Activated naive CD8-positive, alpha-beta T cell treated with anti-CD3 and anti-CD28 coated beads, Interleukin-2, amount 50 U/mL, for 24 hours (primary cell): ENCODE results near the gene EPS8L3.
"Not testable (repeated sequence)": the region's sequence is repeated elsewhere in the genome, so short reads cannot be mapped to it uniquely, and the experiment has no call there.

ENCODE experiments used
- ATAC-seq: fragments of 150-1000 bp; cut with Tn5 transposase; one replicate; pipeline ENCODE4 v1.10.0; 2021
- DNase-seq: peaks from one replicate; pipeline ENCODE4 v3.0.0; 2021
- H3K27ac Mint-ChIP-seq: one replicate; pipeline ENCODE4 v1.8.0; 2021; ENCODE audit warnings: mild to moderate bottlenecking, mixed read lengths
- H3K27me3 Mint-ChIP-seq: one replicate; pipeline ENCODE4 v1.8.0; 2021; ENCODE audit warnings: mixed read lengths
- H3K36me3 Mint-ChIP-seq: one replicate; pipeline ENCODE4 v1.8.0; 2021; ENCODE audit warnings: low read depth, mixed read lengths
- H3K4me1 Mint-ChIP-seq: one replicate; pipeline ENCODE4 v1.8.0; 2021; ENCODE audit warnings: mixed read lengths
- H3K4me3 Mint-ChIP-seq: one replicate; pipeline ENCODE4 v1.8.0; 2021; ENCODE audit warnings: mild to moderate bottlenecking, moderate library complexity, mixed read lengths
- H3K9me3 Mint-ChIP-seq: one replicate; pipeline ENCODE4 v1.8.0; 2021; ENCODE audit warnings: mixed read lengths

The EPS8L3 gene

DNA sequence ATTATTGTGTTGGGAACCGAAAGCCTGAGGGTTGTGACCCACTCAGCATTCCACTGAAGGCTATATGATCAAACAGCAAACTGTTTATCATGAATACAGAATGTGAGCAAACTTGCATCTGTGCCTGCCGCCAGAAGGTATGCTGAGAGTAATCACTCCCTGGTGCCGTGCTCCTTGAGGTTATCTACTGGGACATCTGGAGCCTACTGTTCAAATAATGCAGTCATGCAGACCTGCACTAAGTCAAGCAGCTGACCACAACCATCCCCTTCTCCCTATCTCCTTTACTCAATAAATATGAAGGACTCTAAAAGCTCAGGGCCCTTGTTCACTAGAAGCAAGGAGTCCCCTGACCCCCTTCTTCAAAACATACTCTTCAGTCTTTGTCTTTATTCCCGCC lies 38.2 kb downstream of the EPS8L3 start:
- H3K9me3 Mint-ChIP-seq = no peaks in the 10 kb centered on the region
- H3K36me3 Mint-ChIP-seq = no peaks in the 10 kb centered on the region
- H3K4me1 Mint-ChIP-seq = no peaks in the 10 kb centered on the region
- DNase-seq (no peak), ATAC-seq (no peak)
- H3K27ac Mint-ChIP-seq = no peak overlapping the region
- H3K4me3 Mint-ChIP-seq = no peak overlapping the region
- peaks cover 3% of the 10 kb centered on the region for H3K27me3 Mint-ChIP-seq

DNA sequence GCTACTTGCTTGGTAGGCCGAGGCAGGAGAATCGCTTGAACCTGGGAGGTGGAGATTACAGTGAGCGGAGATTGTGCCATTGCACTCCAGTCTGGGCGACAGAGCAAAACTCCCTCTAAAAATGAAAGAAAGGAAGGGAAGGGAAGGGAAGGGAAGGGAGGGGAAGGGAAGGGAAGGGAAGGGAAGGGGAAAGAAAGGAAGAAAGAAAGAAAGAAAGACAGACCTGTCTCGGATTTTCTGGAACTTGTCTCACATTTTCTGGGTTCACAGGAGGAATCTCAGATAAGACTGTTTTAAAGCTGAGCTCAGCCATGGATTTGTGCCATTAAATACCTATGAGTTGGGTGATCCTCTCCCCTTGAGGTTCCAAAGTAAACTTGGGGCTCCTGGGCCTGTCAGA lies 38.8 kb downstream of the EPS8L3 start:
- no peaks in the 10 kb centered on the region for H3K36me3 Mint-ChIP-seq
- ATAC-seq (no peak), DNase-seq (no peak)
- no peak overlapping the region for H3K4me3 Mint-ChIP-seq
- H3K27ac Mint-ChIP-seq = no peak overlapping the region
- H3K9me3 Mint-ChIP-seq = no peaks in the 10 kb centered on the region
- H3K27me3 Mint-ChIP-seq = peaks cover 3% of the 10 kb centered on the region
- H3K4me1 Mint-ChIP-seq = no peaks in the 10 kb centered on the region

DNA sequence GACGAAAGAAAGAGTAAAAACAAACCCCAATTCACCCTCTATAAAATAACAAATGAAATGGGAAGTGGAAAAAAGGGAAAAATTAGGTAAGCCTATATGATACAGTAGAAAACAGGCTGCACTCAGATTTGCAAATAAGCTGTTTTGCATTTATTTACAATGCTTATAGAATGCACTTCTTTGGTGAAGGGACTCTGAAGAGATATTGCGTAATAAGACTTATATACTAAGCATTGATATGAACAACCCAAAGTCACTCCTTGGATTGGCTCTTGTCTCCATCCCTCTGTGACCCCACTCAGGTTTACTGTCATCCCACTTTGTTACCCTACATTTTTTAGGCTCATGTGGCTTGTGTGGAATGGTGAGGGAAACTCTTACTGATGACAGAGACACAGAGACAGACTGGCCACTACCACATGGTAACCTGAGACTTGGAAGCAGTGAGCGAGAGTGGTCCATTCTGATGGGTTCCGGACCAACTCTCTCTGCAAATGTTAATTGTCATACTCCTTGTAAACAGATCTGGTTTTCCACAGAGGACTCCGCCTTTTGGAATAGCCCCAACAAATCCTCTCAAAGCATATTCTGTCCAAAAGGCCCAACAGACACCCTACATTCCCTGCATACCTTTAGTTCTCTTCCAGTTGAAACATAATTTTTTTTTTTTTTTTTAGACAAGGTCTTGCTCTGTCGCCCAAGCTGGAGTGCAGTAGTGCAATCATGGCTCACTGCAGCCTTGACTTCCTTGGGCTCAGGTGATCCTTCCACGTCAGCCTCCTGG lies 40.6 kb downstream of the EPS8L3 start:
- Mint-ChIP-seq H3K27ac (no peak overlapping the region), H3K4me3 (no peak overlapping the region), H3K36me3 (no peaks in the 10 kb centered on the region), H3K4me1 (peaks cover 6% of the 10 kb centered on the region), H3K27me3 (no peaks in the 10 kb centered on the region), H3K9me3 (no peaks in the 10 kb centered on the region)
- DNase-seq = no peak
- no peak for ATAC-seq

- H3K27ac Mint-ChIP-seq = no peak overlapping the region
- no peaks in the 10 kb centered on the region for H3K36me3 Mint-ChIP-seq
- H3K4me3 Mint-ChIP-seq = no peak overlapping the region
- peaks cover 6% of the 10 kb centered on the region for H3K4me1 Mint-ChIP-seq
- DNase-seq (no peak), ATAC-seq (no peak)
- H3K27me3 Mint-ChIP-seq = no peaks in the 10 kb centered on the region
- H3K9me3 Mint-ChIP-seq = no peaks in the 10 kb centered on the region
Measured at GRCh38 chr1:109721971-109722370, 41.8 kb downstream of the EPS8L3 start.

DNA sequence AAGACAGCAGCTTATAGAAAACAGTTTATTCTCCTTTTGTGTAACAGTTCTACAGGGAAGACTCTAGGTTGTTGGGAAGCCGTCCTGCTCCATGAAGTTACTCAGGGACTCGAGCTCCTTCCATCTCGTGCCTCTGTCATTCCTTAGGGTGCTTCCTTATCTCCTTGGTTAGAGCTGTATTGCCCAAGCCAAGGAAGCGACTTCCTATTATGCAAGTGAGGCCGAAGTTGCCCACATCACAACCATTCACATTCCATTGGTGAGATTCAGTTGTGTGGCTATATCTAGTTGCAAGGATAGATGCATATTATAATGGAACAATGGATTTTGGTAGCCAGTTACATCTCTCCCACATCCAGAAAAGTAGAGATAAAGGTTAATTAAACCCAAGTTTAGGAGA lies 42.7 kb downstream of the EPS8L3 start:
- H3K4me3 Mint-ChIP-seq = no peak overlapping the region
- H3K27me3 Mint-ChIP-seq = no peaks in the 10 kb centered on the region
- no peak overlapping the region for H3K27ac Mint-ChIP-seq
- peaks cover 6% of the 10 kb centered on the region for H3K4me1 Mint-ChIP-seq
- no peaks in the 10 kb centered on the region for H3K9me3 Mint-ChIP-seq
- DNase-seq (no peak), ATAC-seq (no peak)
- no peaks in the 10 kb centered on the region for H3K36me3 Mint-ChIP-seq

DNA sequence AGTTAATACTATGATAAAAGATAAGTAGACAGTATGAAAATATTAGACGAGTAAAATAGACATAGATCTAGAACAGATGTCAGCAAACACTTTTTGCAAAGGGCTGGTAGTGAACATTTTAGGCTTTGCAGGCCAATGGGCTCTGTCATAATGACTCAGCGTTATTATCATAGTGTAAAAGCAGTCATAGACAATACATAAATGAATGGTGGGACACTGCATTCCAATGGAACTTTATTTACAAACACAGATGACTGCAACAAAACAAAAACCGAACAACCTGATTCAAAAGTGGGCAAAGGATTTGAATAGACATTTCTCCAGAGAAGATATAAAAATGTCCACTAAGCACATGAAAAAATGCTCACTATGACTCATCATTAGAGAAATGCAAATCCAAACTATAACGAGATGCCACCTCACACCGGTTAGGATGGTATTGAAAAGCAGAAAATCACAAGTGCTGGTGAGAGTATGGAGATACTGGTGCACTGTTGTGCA lies 44.3 kb downstream of the EPS8L3 start:
- no peak overlapping the region for H3K4me3 Mint-ChIP-seq
- ATAC-seq = no peak
- no peaks in the 10 kb centered on the region for H3K36me3 Mint-ChIP-seq
- H3K4me1 Mint-ChIP-seq = peaks cover 6% of the 10 kb centered on the region
- no peak overlapping the region for H3K27ac Mint-ChIP-seq
- H3K27me3 Mint-ChIP-seq = peaks cover 7% of the 10 kb centered on the region
- H3K9me3 Mint-ChIP-seq = no peaks in the 10 kb centered on the region
- no peak for DNase-seq

- H3K27ac Mint-ChIP-seq = no peak overlapping the region
- no peak for DNase-seq
- H3K27me3 Mint-ChIP-seq = peaks cover 16% of the 10 kb centered on the region
- no peak overlapping the region for H3K4me3 Mint-ChIP-seq
- H3K9me3 Mint-ChIP-seq = no peaks in the 10 kb centered on the region
- ATAC-seq = no peak
- H3K4me1 Mint-ChIP-seq = peaks cover 6% of the 10 kb centered on the region
- H3K36me3 Mint-ChIP-seq = no peaks in the 10 kb centered on the region
Measured at GRCh38 chr1:109718495-109718894, 45.2 kb downstream of the EPS8L3 start.

DNA sequence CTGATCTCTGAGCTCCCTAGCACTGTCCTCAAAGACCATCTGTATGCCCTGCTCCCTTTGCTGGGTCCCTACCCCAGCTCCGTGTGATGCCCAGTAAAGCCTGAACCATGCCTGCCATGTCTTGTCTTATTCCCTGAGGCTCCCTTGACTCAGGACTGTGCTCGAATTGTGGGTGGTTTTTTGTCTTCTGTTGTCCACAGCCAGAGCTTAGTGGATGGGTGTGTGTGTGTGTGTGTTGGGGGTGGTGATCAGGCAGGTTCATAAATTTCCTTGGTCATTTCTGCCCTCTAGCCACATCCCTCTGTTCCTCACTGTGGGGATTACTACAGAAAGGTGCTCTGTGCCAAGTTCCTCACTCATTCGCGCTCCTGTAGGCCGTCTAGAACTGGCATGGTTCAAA lies 46.0 kb downstream of the EPS8L3 start:
- ATAC-seq (no peak), DNase-seq (no peak)
- H3K9me3 Mint-ChIP-seq = no peaks in the 10 kb centered on the region
- peaks cover 6% of the 10 kb centered on the region for H3K4me1 Mint-ChIP-seq
- no peaks in the 10 kb centered on the region for H3K36me3 Mint-ChIP-seq
- no peak overlapping the region for H3K4me3 Mint-ChIP-seq
- peaks cover 19% of the 10 kb centered on the region for H3K27me3 Mint-ChIP-seq
- no peak overlapping the region for H3K27ac Mint-ChIP-seq

DNA sequence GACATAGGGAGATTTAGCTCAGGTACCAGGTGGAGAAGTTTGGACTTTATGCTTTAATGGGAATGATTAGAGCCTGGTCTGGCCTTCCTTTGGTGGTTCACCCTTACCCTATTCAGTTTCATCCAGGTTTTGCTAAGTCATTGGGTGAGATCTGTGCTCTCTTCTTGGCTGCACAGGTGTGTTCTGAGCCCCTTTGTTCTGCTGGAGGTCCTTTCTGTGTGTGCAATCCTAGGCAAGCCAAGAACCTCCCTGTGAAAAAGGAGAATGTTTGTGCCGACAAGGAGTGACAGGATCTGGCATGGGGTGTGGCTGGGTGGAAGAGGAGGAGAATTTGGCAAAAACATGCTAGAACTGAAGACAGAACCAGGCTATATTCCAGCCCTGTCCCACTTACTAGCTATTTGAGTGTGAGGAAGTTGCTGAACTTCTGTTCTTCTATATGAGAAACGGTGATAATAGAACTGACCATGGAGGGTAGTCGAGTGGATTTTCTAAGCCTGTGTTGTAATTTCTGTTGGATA lies 47.1 kb downstream of the EPS8L3 start:
- ATAC-seq (no peak), DNase-seq (no peak)
- no peak overlapping the region for H3K27ac Mint-ChIP-seq
- no peaks in the 10 kb centered on the region for H3K9me3 Mint-ChIP-seq
- no peak overlapping the region for H3K4me3 Mint-ChIP-seq
- H3K36me3 Mint-ChIP-seq = no peaks in the 10 kb centered on the region
- peaks cover 7% of the 10 kb centered on the region for H3K4me1 Mint-ChIP-seq
- peaks cover 19% of the 10 kb centered on the region for H3K27me3 Mint-ChIP-seq

DNA sequence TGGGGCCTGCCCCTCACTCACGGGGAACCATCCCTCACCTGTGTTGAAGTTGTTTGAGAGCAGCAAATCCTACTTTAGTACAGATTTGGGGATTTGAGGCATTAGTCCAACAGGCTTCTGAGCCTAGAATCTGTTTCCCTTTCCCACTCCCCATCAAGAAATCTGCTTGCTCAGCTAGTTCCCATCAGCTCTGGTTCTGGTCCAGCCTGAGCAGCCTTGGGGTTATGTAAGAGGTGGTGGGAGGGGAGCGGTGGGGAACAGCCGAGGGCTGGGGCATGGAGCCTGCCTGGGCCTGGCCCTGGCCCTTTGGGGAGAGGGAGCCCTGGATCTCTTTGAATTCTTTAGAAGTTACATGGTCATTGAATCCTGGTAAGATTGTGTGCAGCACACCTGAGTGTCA lies 47.6 kb downstream of the EPS8L3 start:
- Mint-ChIP-seq H3K27ac (no peak overlapping the region), H3K36me3 (no peaks in the 10 kb centered on the region), H3K4me1 (peaks cover 7% of the 10 kb centered on the region), H3K4me3 (no peak overlapping the region), H3K27me3 (peaks cover 19% of the 10 kb centered on the region), H3K9me3 (no peaks in the 10 kb centered on the region)
- DNase-seq = no peak
- no peak for ATAC-seq

- no peaks in the 10 kb centered on the region for H3K36me3 Mint-ChIP-seq
- no peak overlapping the region for H3K4me3 Mint-ChIP-seq
- H3K27me3 Mint-ChIP-seq = peaks cover 19% of the 10 kb centered on the region
- peaks cover 7% of the 10 kb centered on the region for H3K4me1 Mint-ChIP-seq
- H3K27ac Mint-ChIP-seq = no peak overlapping the region
- ATAC-seq (no peak), DNase-seq (no peak)
- H3K9me3 Mint-ChIP-seq = no peaks in the 10 kb centered on the region
Measured at GRCh38 chr1:109714661-109715372, 48.9 kb downstream of the EPS8L3 start.

DNA sequence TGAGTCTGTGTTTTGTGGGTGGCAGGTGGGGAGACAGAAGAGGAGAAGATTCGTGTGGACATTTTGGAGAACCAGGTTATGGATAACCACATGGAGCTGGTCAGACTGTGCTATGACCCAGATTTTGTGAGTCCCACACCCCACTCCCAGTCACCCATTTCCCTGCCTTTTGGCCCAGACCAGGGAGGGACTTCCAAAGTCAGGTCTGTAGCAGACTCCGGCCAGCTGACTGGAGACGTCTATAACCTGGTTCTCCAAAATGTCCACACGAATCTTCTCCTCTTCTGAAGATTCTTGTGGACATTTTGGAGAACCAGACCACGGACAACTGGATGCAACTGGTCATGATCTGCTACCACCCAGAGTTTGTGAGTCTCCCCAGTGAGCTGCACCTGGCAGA lies 50.1 kb downstream of the EPS8L3 start:
- ATAC-seq (no peak), DNase-seq (no peak)
- peaks cover 7% of the 10 kb centered on the region for H3K9me3 Mint-ChIP-seq
- peaks cover 19% of the 10 kb centered on the region for H3K27me3 Mint-ChIP-seq
- H3K4me1 Mint-ChIP-seq = peaks cover 2% of the 10 kb centered on the region
- no peak overlapping the region for H3K4me3 Mint-ChIP-seq
- no peak overlapping the region for H3K27ac Mint-ChIP-seq
- H3K36me3 Mint-ChIP-seq = peaks cover 2% of the 10 kb centered on the region

DNA sequence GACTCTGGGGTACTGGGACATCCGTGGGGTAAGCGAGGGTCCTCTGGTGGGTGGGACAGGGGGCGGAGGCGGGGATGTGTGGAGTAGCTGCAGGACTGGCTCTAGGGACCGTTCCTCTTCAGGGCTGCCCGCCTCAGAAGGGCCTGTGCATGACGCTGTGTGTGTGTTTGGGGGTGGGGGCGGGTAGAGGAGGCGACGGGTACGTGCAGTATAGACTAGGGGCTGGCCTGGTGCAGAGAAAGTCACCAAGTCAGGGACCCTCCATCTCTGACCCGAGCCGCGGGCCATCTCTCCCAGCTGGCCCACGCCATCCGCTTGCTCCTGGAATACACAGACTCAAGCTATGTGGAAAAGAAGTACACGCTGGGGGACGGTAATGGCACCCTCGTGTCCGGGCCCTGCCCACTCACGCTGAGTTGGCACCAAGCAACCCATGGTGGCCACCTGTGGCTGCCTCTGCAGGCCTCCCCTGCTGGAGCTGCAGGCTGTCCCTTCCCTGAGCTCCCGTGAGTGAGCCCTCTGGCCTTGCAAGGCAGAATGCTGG lies 51.3 kb downstream of the EPS8L3 start:
- DNase-seq = no peak
- H3K36me3 Mint-ChIP-seq = peaks cover 7% of the 10 kb centered on the region
- H3K27me3 Mint-ChIP-seq = peaks cover 19% of the 10 kb centered on the region
- H3K4me3 Mint-ChIP-seq = peak overlapping the region; percentile 21
- H3K9me3 Mint-ChIP-seq = peaks cover 13% of the 10 kb centered on the region
- peaks cover 2% of the 10 kb centered on the region for H3K4me1 Mint-ChIP-seq
- no peak overlapping the region for H3K27ac Mint-ChIP-seq
- ATAC-seq = peak; percentile 16

DNA sequence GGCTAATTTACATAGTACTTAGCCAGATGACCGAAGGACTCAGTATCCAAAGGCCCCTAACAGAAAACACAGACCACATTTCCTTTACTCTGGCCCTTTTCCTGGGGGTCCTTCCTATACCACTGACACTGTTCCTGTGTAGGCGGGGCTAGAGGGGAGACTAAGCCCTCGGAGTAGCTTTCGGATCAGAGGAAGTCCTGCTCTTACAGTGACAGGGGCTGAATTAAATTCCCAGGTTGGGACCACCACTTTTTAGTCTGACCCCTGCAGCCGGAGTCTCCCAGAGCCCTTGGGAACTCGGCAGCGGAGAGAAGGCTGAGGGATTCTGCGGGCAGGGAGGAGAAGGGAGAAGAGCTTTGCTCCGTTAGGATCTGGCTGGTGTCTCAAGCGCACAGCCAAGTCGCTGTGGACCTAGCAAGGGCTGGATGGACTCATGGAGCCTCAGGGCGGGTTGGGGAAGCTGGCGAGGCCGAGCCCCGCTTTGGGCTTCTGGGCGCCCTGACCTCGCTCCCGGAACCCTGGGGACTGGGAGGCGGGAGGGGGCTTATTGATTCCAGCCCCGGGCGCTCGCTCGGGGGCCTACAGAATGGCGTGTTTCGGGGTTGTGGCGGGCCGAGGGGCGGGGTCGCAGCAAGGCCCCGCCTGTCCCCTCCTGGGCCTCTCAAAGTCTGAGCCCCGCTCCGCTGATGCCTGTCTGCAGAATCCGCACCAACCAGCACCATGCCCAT lies 52.0 kb downstream of the EPS8L3 start, which contains the start of gene GSTM5:
TSS of gene GSTM5 (plus strand) at position 659 of the 728 bp plus-strand sequence. CDS start at position 721, 62 bp downstream.
- H3K9me3 Mint-ChIP-seq = peaks cover 13% of the 10 kb centered on the region
- not testable (repeated sequence) for DNase-seq, H3K4me1 Mint-ChIP-seq, H3K36me3 Mint-ChIP-seq
- H3K27ac Mint-ChIP-seq = peak within 1 kb of the TSS; percentile 65
- peak; percentile 57 for ATAC-seq
- H3K27me3 Mint-ChIP-seq = peaks cover 19% of the 10 kb centered on the region
- H3K4me3 Mint-ChIP-seq = peak within 1 kb of the TSS; percentile 63
